ENCODE results near the gene DCLK1.

- no peak for TF ChIP-seq CTCF (IDR thresholded peaks at IDR 0.05)
- no peak for TF ChIP-seq POLR2AphosphoS5 (IDR thresholded peaks at IDR 0.05; ENCODE audit: low read depth, low read length)
These were observed 281.9 kb downstream of the DCLK1 start for GRCh38 chr13:35849256-35849644.
